Peyer's patch (tissue), 4 donors: ENCODE data around the gene SKA1. TPM values are rescaled to one million over a fixed set of nuclear protein-coding genes. Genes with fewer than 3 reads are reported as not detected.
"Not testable (repeated sequence)": the region's sequence is repeated elsewhere in the genome, so short reads cannot be mapped to it uniquely, and the experiment has no call there.

ENCODE experiments used
- DNase-seq, 3 donors: peaks; one replicate each; pipeline ENCODE4 v3.0.0-alpha.2; 2017 to 2019
- H3K27ac ChIP-seq, 4 donors: fragments of 200-600 bp; sonication (generic); one replicate each; pipeline ENCODE4 v1.5.1; 2016 to 2019
- H3K27me3 ChIP-seq, 2 donors: fragments of 200-600 bp; sonication (generic); one replicate each; pipeline ENCODE4 v1.5.1; 2019
- H3K36me3 ChIP-seq, 3 donors: fragments of 200-600 bp; sonication (generic); one replicate each; pipeline ENCODE4 v1.5.1; 2016 to 2019
- H3K4me1 ChIP-seq, 4 donors: fragments of 200-600 bp; sonication (generic); one replicate each; pipeline ENCODE4 v1.5.1; 2016 to 2019
- H3K4me3 ChIP-seq, 4 donors: fragments of 200-600 bp; sonication (generic); 1 replicate in 3 of 4; 2 replicates in 1 of 4; pipeline ENCODE4 v1.5.1; 2016 to 2019; ENCODE audit warnings: mild to moderate bottlenecking in 1 of 4
- H3K9me3 ChIP-seq, 4 donors: fragments of 200-600 bp; sonication (generic); one replicate each; pipeline ENCODE4 v1.5.1; 2016 to 2019; ENCODE audit warnings: mild to moderate bottlenecking in 1 of 4
- POLR2A ChIP-seq, 2 donors: fragments of 450-650 bp; IDR thresholded peaks; one replicate each; pipeline ENCODE4 v1.5.1; 2017; ENCODE audit warnings: antibody characterized with exemption in 2 of 2, mild to moderate bottlenecking in 2 of 2, moderate library complexity in 2 of 2
- total RNA-seq, 4 donors: library from RNA; depleted of rRNA; stranded (reverse); fragments of >200 nt; gene quantifications; one replicate each; pipeline ENCODE4 v1.1.0, GENCODE V29; 2016
- TF ChIP-seq, protein P1 (sequence below), 6 experiments: fragments of 450-650 bp in 4 of 6; fragments of 200-600 bp in 2 of 6; sonication (generic) in 1 of 6; IDR thresholded peaks; one replicate each; pipeline ENCODE4 v1.5.1; 2017 to 2019; ENCODE audit warnings: antibody characterized with exemption in 6 of 6, mild to moderate bottlenecking in 3 of 6, moderate library complexity in 1 of 6

The SKA1 gene
- total RNA-seq, 4 donors from 2014 or later: 0.54 to 5.8 (median 2.2) TPM

DNA sequence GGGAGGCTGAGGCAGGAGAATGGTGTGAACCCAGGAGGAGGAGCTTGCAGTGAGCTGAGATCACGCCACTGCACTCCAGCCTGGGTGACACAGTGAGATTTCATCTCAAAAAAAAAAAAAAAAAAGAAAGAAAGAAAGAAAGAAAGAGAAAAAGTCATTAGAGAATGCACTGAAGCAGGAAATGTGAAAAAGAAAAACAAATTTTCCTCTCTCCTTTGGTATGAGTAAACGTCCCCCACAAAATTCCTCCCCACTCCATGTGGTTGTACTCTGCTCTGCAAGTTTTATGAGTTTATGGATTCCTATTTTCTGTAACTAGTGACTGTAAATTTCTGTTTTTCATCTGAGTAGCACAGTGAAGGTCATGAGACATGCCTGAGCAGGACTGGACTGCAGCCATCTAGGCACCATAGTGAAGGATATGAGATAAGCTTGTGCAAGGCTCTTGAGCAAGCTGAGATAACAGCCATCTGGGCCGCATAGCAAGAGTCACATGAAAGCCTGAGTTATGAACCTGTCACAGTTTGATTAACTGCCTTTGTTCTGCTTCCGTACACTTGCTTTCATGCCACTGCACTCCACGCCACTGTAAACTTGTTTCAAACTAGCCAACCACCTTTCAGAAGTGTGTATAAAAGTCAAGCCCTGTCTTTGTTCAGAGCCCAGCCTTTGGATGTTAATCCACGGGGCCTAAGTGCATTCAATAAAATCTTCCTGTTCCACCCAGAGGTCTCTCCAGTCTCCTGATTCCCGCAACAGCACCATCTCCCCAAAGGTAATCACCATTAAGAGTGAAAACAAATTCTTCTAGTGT is 50.2 kb downstream of the SKA1 start:
- no peak overlapping the region for H3K4me3 ChIP-seq
- no peaks in the 10 kb centered on the region for H3K27me3 ChIP-seq
- no peaks in the 10 kb centered on the region for H3K9me3 ChIP-seq
- TF ChIP-seq, protein P1, sequence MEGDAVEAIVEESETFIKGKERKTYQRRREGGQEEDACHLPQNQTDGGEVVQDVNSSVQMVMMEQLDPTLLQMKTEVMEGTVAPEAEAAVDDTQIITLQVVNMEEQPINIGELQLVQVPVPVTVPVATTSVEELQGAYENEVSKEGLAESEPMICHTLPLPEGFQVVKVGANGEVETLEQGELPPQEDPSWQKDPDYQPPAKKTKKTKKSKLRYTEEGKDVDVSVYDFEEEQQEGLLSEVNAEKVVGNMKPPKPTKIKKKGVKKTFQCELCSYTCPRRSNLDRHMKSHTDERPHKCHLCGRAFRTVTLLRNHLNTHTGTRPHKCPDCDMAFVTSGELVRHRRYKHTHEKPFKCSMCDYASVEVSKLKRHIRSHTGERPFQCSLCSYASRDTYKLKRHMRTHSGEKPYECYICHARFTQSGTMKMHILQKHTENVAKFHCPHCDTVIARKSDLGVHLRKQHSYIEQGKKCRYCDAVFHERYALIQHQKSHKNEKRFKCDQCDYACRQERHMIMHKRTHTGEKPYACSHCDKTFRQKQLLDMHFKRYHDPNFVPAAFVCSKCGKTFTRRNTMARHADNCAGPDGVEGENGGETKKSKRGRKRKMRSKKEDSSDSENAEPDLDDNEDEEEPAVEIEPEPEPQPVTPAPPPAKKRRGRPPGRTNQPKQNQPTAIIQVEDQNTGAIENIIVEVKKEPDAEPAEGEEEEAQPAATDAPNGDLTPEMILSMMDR (IDR thresholded peaks at IDR 0.05): no peak
- TF ChIP-seq POLR2A (IDR thresholded peaks at IDR 0.05): no peak
- H3K36me3 ChIP-seq: no peaks in the 10 kb centered on the region
- H3K27ac ChIP-seq: no peak overlapping the region
- no peaks in the 10 kb centered on the region for H3K4me1 ChIP-seq
- no peak for DNase-seq

DNA sequence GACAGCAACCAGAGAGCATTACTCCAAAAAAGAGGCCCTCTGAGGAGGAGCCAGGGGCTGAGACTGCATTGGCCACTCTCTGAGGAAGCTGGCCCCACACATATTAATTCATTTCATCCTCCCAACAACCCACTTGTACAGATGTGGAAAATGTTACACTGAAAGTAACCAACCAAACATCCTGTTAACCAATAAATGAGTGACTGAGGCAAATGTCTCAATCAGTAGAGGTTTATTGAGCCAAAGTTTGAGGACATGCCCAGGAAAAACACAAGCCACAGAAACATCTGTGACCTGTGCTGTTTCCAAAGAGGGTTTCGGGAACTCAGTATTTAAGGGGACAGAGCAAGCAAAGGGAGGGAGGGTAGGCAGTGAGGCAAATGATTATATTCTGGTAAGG is 53.0 kb downstream of the SKA1 start:
- H3K9me3 ChIP-seq: no peaks in the 10 kb centered on the region
- no peaks in the 10 kb centered on the region for H3K27me3 ChIP-seq
- no peak for TF ChIP-seq POLR2A (IDR thresholded peaks at IDR 0.05)
- TF ChIP-seq, protein P1 (IDR thresholded peaks at IDR 0.05): no peak
- no peaks in the 10 kb centered on the region for H3K36me3 ChIP-seq
- H3K4me3 ChIP-seq: no peak overlapping the region
- H3K27ac ChIP-seq: no peak overlapping the region
- DNase-seq: no peak
- H3K4me1 ChIP-seq: no peaks in the 10 kb centered on the region

DNA sequence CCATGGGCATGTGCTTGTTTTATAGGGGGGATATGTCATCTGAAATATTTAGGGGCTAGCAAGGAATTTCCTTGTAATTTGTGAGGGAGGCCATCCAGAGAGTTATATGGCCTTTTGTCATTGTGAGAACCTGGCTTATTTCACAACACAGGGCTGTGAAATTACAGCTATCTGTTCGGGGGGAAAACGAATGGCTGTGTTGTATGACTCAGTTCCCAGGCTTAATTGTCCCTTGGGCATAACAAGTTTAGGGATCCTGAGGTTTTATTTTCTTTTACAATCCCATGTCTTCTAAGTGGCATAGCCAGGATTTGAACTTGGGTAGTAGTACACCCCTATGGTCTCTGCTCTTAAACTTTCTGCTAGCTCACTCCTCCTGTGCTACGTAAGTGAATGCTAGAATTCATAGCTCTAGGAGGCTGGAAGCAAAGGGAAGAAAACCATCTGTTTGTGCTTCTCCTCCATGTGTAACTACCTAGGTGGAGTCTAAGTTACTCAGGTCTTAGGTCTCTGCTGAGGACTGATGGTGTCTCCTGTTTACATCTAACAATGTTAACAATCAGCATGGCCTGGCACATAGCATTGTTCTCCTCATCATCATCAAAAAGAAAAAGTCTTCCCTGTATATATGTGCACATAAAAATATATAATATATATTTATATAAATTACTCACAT is 53.8 kb downstream of the SKA1 start:
- TF ChIP-seq, protein P1 (IDR thresholded peaks at IDR 0.05): no peak
- no peak for TF ChIP-seq POLR2A (IDR thresholded peaks at IDR 0.05)
- H3K27ac ChIP-seq: no peak overlapping the region
- H3K4me1 ChIP-seq: no peaks in the 10 kb centered on the region
- DNase-seq: no peak
- no peak overlapping the region for H3K4me3 ChIP-seq
- no peaks in the 10 kb centered on the region for H3K27me3 ChIP-seq
- no peaks in the 10 kb centered on the region for H3K36me3 ChIP-seq
- no peaks in the 10 kb centered on the region for H3K9me3 ChIP-seq

DNA sequence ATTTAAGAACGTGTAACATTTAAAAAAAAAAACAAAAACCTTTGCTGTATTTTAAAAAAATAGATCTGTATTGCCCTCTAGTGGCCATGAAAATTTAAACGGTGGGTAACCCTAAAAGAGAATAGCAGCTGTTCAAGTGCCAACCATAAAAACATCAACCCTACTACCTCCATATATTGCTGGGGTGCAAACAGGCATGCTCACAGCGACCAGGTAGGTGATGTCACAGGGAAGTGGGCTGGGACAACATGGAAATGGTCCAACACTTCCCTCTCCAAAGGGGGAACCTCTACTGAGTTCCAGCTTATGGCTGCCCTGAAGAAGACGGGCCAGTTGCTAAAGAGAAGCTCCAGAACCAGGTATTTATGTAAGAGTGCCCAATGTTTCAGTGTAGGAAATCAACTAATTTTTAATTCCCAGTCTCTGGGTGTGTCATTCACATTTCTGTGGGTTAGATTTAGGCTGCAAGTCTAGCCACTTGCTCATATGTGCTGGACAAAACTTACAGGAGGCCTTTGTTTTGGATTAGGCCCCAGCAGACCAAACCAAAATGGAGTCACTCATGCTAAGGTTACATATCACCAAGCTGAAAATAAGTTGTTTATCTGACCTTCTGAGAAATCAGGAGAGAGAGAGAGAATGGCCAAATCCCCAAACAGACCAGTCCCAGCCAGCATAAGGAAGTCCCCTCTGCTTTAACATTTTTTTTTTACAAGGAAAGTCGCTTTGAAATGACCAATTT is 54.5 kb downstream of the SKA1 start:
- H3K4me1 ChIP-seq: no peaks in the 10 kb centered on the region
- no peaks in the 10 kb centered on the region for H3K36me3 ChIP-seq
- H3K4me3 ChIP-seq: no peak overlapping the region
- no peaks in the 10 kb centered on the region for H3K9me3 ChIP-seq
- DNase-seq: no peak
- no peaks in the 10 kb centered on the region for H3K27me3 ChIP-seq
- TF ChIP-seq, protein P1 (IDR thresholded peaks at IDR 0.05): peak in 4 of 6 experiments; percentile 30 to 62 (median 38)
- no peak for TF ChIP-seq POLR2A (IDR thresholded peaks at IDR 0.05)
- no peak overlapping the region for H3K27ac ChIP-seq

DNA sequence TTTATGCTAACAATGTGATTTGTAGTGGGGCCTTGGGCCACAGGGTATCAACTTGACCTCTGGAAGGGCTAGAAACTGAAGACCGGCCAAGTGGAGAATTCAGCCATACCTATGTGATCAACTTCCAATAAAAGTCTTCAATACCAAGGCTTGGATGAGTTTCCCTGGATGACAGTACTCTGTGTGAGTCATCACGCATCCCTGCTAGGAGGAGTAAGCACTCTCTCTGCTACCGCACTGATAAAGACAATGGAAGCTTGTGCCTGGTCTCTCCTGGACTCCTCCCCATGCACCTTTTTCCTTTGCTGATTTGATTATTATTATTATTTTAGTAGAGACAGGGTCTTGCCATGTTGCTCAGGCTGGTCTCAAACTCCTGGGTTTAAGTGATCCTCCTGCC is 58.1 kb downstream of the SKA1 start:
- Histone ChIP-seq H3K36me3 (no peaks in the 10 kb centered on the region), H3K9me3 (no peaks in the 10 kb centered on the region), H3K27ac (no peak overlapping the region), H3K4me3 (no peak overlapping the region), H3K4me1 (no peaks in the 10 kb centered on the region), H3K27me3 (no peaks in the 10 kb centered on the region)
- TF ChIP-seq, protein P1 (IDR thresholded peaks at IDR 0.05): no peak
- TF ChIP-seq POLR2A (IDR thresholded peaks at IDR 0.05): no peak
- no peak for DNase-seq

DNA sequence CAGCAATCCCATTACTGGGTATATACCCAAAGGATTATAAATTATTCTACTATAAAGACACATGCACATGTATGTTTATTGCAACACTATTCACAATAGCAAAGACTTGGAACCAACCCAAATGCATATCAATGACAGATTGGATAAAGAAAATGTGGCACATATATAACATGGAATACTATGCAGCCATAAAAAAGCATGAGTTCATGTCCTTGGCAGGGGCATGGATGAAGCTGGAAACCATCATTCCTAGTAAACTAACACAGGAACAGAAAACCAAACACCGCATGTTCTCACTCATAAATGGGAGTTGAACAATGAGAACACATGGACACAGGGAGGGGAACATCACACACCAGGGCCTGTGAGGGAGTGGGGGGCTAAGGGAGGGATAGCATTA is 61.9 kb downstream of the SKA1 start:
- H3K4me1 ChIP-seq, H3K27ac ChIP-seq, H3K4me3 ChIP-seq, H3K27me3 ChIP-seq, H3K9me3 ChIP-seq, H3K36me3 ChIP-seq, DNase-seq: not testable (repeated sequence)
